ENCODE data around the gene CNKSR3.
A peak's percentile ranks its signal among the peaks of the same experiment; 100 is the strongest.

CNKSR3 gene

GRCh38 chr6:154478021-154478700 is 32.3 kb downstream of the CNKSR3 start:
- DNase-seq, result peak; percentile 61

GRCh38 chr6:154476494-154476893 is 34.0 kb downstream of the CNKSR3 start:
- DNase-seq, result no peak

- DNase-seq, result no peak
Measured at GRCh38 chr6:154474648-154475428, 35.6 kb downstream of the CNKSR3 start.

GRCh38 chr6:154473324-154473723 is 37.2 kb downstream of the CNKSR3 start:
- DNase-seq, result no peak

- DNase-seq, result no peak
Measured at GRCh38 chr6:154471609-154472362, 38.7 kb downstream of the CNKSR3 start.

- no peak for DNase-seq
Measured at GRCh38 chr6:154469306-154469935, 41.1 kb downstream of the CNKSR3 start.

- DNase-seq, result no peak
Measured at GRCh38 chr6:154468760-154469159, 41.7 kb downstream of the CNKSR3 start.

GRCh38 chr6:154466971-154467679 is 43.4 kb downstream of the CNKSR3 start:
- DNase-seq, result no peak

GRCh38 chr6:154466139-154466538 is 44.3 kb downstream of the CNKSR3 start:
- DNase-seq, result no peak

GRCh38 chr6:154463573-154464419 is 46.7 kb downstream of the CNKSR3 start:
- DNase-seq, result no peak

- DNase-seq, result no peak
Measured at GRCh38 chr6:154462425-154462824, 48.1 kb downstream of the CNKSR3 start.

GRCh38 chr6:154461348-154461747 is 49.1 kb downstream of the CNKSR3 start:
- no peak for DNase-seq

- no peak for DNase-seq
Measured at GRCh38 chr6:154460306-154461071, 50.0 kb downstream of the CNKSR3 start.

GRCh38 chr6:154459513-154459912 is 51.0 kb downstream of the CNKSR3 start:
- DNase-seq, result no peak

GRCh38 chr6:154458565-154459470 is 51.7 kb downstream of the CNKSR3 start:
- no peak for DNase-seq

- no peak for DNase-seq
Measured at GRCh38 chr6:154457881-154458284, 52.6 kb downstream of the CNKSR3 start.

GRCh38 chr6:154457046-154457713 is 53.3 kb downstream of the CNKSR3 start:
- DNase-seq, result no peak

GRCh38 chr6:154453329-154453728 is 57.2 kb downstream of the CNKSR3 start:
- DNase-seq, result no peak

GRCh38 chr6:154450498-154450897 is 60.0 kb downstream of the CNKSR3 start:
- no peak for DNase-seq
